Gastrocnemius medialis (tissue), 4 donors: ENCODE results near the gene POLD3. TPM values are rescaled to one million over a fixed set of nuclear protein-coding genes. Genes with fewer than 3 reads are reported as not detected.
A peak's percentile ranks its signal among the peaks of the same experiment; 100 is the strongest.

Experiments
- ATAC-seq, 2 donors: fragments of 150-250 bp; one replicate each; pipeline ENCODE4 v1.9.1; 2016
- DNase-seq, 2 donors: peaks; one replicate each; pipeline ENCODE4 v3.0.0-alpha.2; 2019
- H3K27ac ChIP-seq, 4 donors: fragments of 200-600 bp; sonication (generic); 1 replicate in 1 of 4; 2 replicates in 3 of 4; pipeline ENCODE4 v1.5.1; 2016 to 2018; ENCODE audit warnings: mild to moderate bottlenecking in 2 of 4, moderate library complexity in 1 of 4
- H3K27me3 ChIP-seq, 3 donors: fragments of 200-600 bp; sonication (generic) in 2 of 3; 1 replicate in 1 of 3; 2 replicates in 2 of 3; pipeline versions ENCODE4 v1.5.1 to v1.6.0; 2016 to 2019; ENCODE audit warnings: mild to moderate bottlenecking in 1 of 3, moderate library complexity in 1 of 3
- H3K36me3 ChIP-seq, 2 donors: fragments of 200-600 bp; sonication (generic) in 1 of 2; one replicate each; pipeline ENCODE4 v1.5.1; 2017 to 2018
- H3K4me1 ChIP-seq, 2 donors: fragments of 200-600 bp; sonication (generic) in 1 of 2; one replicate each; pipeline ENCODE4 v1.5.1; 2016 to 2017; ENCODE audit warnings: mild to moderate bottlenecking in 2 of 2
- H3K4me3 ChIP-seq, 4 donors: fragments of 200-600 bp; sonication (generic) in 3 of 4; 1 replicate in 1 of 4; 2 replicates in 3 of 4; pipeline ENCODE4 v1.5.1; 2016 to 2019; ENCODE audit warnings: mild to moderate bottlenecking in 2 of 4
- H3K9me3 ChIP-seq, 3 donors: fragments of 200-600 bp; sonication (generic) in 2 of 3; 1 replicate in 1 of 3; 2 replicates in 2 of 3; pipeline ENCODE4 v1.5.1; 2016 to 2019
- POLR2A ChIP-seq, 2 donors: fragments of 450-650 bp; IDR thresholded peaks; one replicate each; pipeline ENCODE4 v1.6.1; 2017; ENCODE audit warnings: antibody characterized with exemption in 2 of 2, mild to moderate bottlenecking in 2 of 2, moderate library complexity in 2 of 2
- in situ Hi-C, 4 donors: fragments of 200-750 bp; cut with MboI; loops; one replicate each; pipeline versions ENCODE4 v1.15.0 to v1.8.0; 2017; ENCODE audit warnings: low sequenced_read_pairs in 4 of 4
- intact Hi-C: fragments of 100-400 bp; cut with DNase I; formaldehyde crosslinking; loops from one replicate; pipeline ENCODE4 v1.15.1; 2023; ENCODE audit warnings: low total_unique reads
- total RNA-seq, 4 donors: library from RNA; depleted of rRNA; stranded (reverse); fragments of >200 nt; gene quantifications; one replicate each; pipeline versions ENCODE4 v1.1.0 to v1.2.3, GENCODE V29; 2016
- TF ChIP-seq, protein P1 (sequence below), 5 experiments: fragments of 450-650 bp in 3 of 5; fragments of 200-600 bp in 2 of 5; sonication (generic) in 2 of 5; IDR thresholded peaks in 4 of 5; conservative IDR thresholded peaks in 1 of 5; 1 replicate in 4 of 5; 2 replicates in 1 of 5; pipeline ENCODE4 v1.5.1; 2016 to 2019; ENCODE audit warnings: antibody characterized with exemption in 5 of 5, mild to moderate bottlenecking in 3 of 5, moderate library complexity in 3 of 5

POLD3 gene
- total RNA-seq, 4 donors from 2014 or later: 4.6 to 6.4 (median 5.8) TPM

GRCh38 chr11:74605403-74605802 is 13.0 kb downstream of the POLD3 start:
- no peaks in the 10 kb centered on the region for H3K4me1 ChIP-seq
- no peaks in the 10 kb centered on the region for H3K9me3 ChIP-seq
- no peaks in the 10 kb centered on the region for H3K27me3 ChIP-seq
- no peaks in the 10 kb centered on the region for H3K36me3 ChIP-seq
- no peak overlapping the region for H3K4me3 ChIP-seq
- H3K27ac ChIP-seq: no peak overlapping the region
- ATAC-seq: no peak
- TF ChIP-seq, protein P1, sequence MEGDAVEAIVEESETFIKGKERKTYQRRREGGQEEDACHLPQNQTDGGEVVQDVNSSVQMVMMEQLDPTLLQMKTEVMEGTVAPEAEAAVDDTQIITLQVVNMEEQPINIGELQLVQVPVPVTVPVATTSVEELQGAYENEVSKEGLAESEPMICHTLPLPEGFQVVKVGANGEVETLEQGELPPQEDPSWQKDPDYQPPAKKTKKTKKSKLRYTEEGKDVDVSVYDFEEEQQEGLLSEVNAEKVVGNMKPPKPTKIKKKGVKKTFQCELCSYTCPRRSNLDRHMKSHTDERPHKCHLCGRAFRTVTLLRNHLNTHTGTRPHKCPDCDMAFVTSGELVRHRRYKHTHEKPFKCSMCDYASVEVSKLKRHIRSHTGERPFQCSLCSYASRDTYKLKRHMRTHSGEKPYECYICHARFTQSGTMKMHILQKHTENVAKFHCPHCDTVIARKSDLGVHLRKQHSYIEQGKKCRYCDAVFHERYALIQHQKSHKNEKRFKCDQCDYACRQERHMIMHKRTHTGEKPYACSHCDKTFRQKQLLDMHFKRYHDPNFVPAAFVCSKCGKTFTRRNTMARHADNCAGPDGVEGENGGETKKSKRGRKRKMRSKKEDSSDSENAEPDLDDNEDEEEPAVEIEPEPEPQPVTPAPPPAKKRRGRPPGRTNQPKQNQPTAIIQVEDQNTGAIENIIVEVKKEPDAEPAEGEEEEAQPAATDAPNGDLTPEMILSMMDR (IDR thresholded peaks at IDR 0.05 in 4 of 5, conservative IDR thresholded peaks at IDR 0.05 in 1 of 5): no peak
- DNase-seq: no peak
- intact Hi-C loops: no loop called here
- in situ Hi-C loops: no loop called here

DNA sequence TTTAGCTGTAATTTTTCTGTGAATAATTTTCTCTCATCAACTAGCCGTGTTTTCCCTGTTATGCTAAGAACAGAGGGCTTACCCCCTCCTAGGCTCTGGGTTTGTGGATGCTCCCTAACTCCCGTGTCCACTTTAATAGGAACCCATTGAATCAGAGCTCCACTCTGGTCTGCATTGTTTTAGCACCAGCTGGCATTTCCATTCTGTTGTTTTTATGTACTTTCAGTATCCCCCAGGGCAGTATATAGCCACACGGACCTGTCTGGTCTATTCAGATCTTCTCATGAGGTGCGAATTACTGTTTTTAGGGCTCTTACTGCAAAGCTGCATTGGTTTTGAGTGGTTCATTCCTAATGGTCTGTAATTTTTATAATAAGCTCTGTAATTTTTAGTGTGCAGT is 16.0 kb downstream of the POLD3 start:
- in situ Hi-C loops: no loop called here

DNA sequence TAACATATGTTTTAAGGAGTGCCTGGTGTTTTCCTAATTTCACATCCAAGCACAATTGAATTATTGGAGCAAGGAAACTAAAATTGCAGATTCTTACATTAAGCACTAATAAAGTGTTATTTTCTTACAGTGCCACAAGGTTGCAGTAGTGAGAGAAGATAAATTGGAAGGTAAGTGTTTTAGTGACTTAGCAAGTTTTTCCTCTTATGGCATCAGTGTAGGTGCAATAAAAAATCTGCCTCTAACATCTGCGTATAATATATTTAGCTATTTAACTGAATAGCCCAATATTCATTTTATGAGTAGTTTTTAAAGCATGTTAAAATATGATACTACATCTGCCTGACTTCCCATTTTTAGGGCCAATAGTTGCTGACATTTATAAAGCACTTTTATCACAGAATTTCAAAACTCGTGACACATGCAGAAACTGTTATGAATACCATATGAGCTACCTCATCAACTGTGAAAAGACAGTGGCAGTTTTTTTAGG is 19.0 kb downstream of the POLD3 start:
- no peak overlapping the region for H3K4me3 ChIP-seq
- H3K27ac ChIP-seq: no peak overlapping the region
- H3K4me1 ChIP-seq: peaks cover 0 to 8% of the 10 kb centered on the region in 2 donors
- no peaks in the 10 kb centered on the region for H3K9me3 ChIP-seq
- H3K27me3 ChIP-seq: no peaks in the 10 kb centered on the region
- DNase-seq: no peak
- in situ Hi-C loops (no loop called here), intact Hi-C loops (no loop called here)
- ATAC-seq: no peak
- no peak for TF ChIP-seq POLR2A (IDR thresholded peaks at IDR 0.05)
- TF ChIP-seq, protein P1 (IDR thresholded peaks at IDR 0.05 in 4 of 5, conservative IDR thresholded peaks at IDR 0.05 in 1 of 5): peak in 1 of 5 experiments; percentile 23
- peaks cover 0 to 15% of the 10 kb centered on the region in 2 donors for H3K36me3 ChIP-seq

More for the DNA sequence above, 16.0 kb downstream of the POLD3 start:
- TF ChIP-seq, protein P1 (IDR thresholded peaks at IDR 0.05 in 4 of 5, conservative IDR thresholded peaks at IDR 0.05 in 1 of 5): no peak
- TF ChIP-seq POLR2A (IDR thresholded peaks at IDR 0.05): no peak
- Histone ChIP-seq H3K4me3 (no peak overlapping the region), H3K27ac (no peak overlapping the region), H3K9me3 (no peaks in the 10 kb centered on the region), H3K4me1 (peaks cover 0 to 8% of the 10 kb centered on the region in 2 donors), H3K36me3 (peaks cover 0 to 10% of the 10 kb centered on the region in 2 donors), H3K27me3 (no peaks in the 10 kb centered on the region)
- DNase-seq: no peak
- no peak for ATAC-seq
- intact Hi-C loops: no loop called here

DNA sequence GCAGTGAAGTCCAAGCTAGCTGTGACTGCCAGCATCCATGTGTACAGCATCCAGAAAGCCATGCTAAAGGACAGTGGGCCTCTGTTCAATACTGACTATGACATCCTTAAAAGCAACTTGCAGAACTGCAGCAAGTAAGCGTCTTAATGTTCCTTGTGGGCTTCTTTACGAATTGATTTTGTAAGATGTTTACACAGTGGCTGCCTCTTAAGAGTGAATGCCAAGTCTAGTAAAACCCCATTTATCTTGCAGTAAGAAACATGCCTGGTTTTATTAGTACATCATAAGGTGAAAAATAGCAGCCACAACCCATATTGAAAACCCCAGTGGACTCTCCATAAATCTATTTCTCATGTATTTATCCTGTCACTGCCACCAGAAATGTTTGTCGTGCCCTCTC is 20.5 kb downstream of the POLD3 start:
- no peak overlapping the region for H3K27ac ChIP-seq
- H3K9me3 ChIP-seq: no peaks in the 10 kb centered on the region
- H3K36me3 ChIP-seq: peaks cover 0 to 21% of the 10 kb centered on the region in 2 donors

More for the DNA sequence above, 20.5 kb downstream of the POLD3 start:
- Histone ChIP-seq H3K4me1 (peaks cover 0 to 8% of the 10 kb centered on the region in 2 donors), H3K4me3 (no peak overlapping the region), H3K27me3 (no peaks in the 10 kb centered on the region)
- no peak for ATAC-seq
- TF ChIP-seq POLR2A (IDR thresholded peaks at IDR 0.05): no peak
- TF ChIP-seq, protein P1 (IDR thresholded peaks at IDR 0.05 in 4 of 5, conservative IDR thresholded peaks at IDR 0.05 in 1 of 5): no peak
- intact Hi-C loops: no loop called here
- in situ Hi-C loops: no loop called here
- DNase-seq: no peak
